Measurements from ENCODE around the gene FIBCD1. TPM values are rescaled to one million over a fixed set of nuclear protein-coding genes. Genes with fewer than 3 reads are reported as not detected.

Gene FIBCD1
- total and polyA plus RNA-seq, 2 of the 8 experiments (the other 6 are each of a cell fraction or from before 2014, with no cell fraction given) = 6.1 to 8.8 TPM

- Histone ChIP-seq H3K14ac (ENCODE audit: insufficient read length) (no peak overlapping the region), H3K27me3 (replicated peaks in 1 of 4; ENCODE audit: control insufficient read depth in 3 of 4, extremely low read depth in 1 of 4, insufficient read depth in 3 of 4, low read length in 3 of 4) (no peaks in the 10 kb centered on the region), H3K4me1 (replicated peaks in 1 of 4; ENCODE audit: control insufficient read depth in 3 of 4, insufficient read depth in 4 of 4, low read length in 3 of 4) (peaks cover 0 to 2% (median 0%) of the 10 kb centered on the region in 4 experiments; a peak in 2 of 7 replicates), H3K9me3 (ENCODE audit: insufficient read depth in 2 of 2, low read depth in 1 of 2, low read length in 1 of 2) (0 out of 4 replicates have a peak, but pooled peaks cover 0 to 5% of the 10 kb centered on the region in 2 experiments), H3K4me3 (ENCODE audit: extremely low read depth in 1 of 4, insufficient read depth in 2 of 4, low read depth in 3 of 4, low read length in 4 of 4) (no peak overlapping the region), H3K18ac (ENCODE audit: extremely low read depth, low read length) (no peak overlapping the region), H2AFZ (ENCODE audit: low read length) (no peak overlapping the region), H2BK5ac (ENCODE audit: low read depth, low read length) (no peak overlapping the region), H2BK15ac (ENCODE audit: low read length) (no peak overlapping the region), H2BK120ac (replicated peaks; ENCODE audit: low read depth, low read length) (no peak overlapping the region), H3K79me1 (ENCODE audit: low read depth, low read length) (no peaks in the 10 kb centered on the region), H3K23ac (ENCODE audit: insufficient read length) (no peak overlapping the region), H3K27ac (ENCODE audit: low read depth, low read length) (no peak overlapping the region), H3K4ac (replicated peaks; ENCODE audit: insufficient read length, low read depth, low read length) (no peak overlapping the region), H2AK5ac (ENCODE audit: low read depth, low read length) (no peak overlapping the region), H3K36me3 (ENCODE audit: control insufficient read depth in 2 of 4, insufficient read depth in 4 of 4, low read length in 3 of 4) (no peaks in the 10 kb centered on the region), H3K23me2 (ENCODE audit: low read depth, low read length) (no peaks in the 10 kb centered on the region), H4K5ac (ENCODE audit: insufficient read length, low read depth, low read length) (no peak overlapping the region), H4K8ac (ENCODE audit: extremely low read depth, insufficient read depth, low read length) (no peak overlapping the region), H3K9ac (replicated peaks in 1 of 4; ENCODE audit: extremely low read depth in 1 of 4, low read depth in 3 of 4, low read length in 3 of 4) (no peak overlapping the region), H4K20me1 (replicated peaks in 1 of 2; ENCODE audit: control insufficient read depth in 1 of 2, insufficient read depth in 2 of 2, low read length in 2 of 2) (no peaks in the 10 kb centered on the region), H3K4me2 (ENCODE audit: insufficient read depth in 1 of 2, low read depth in 2 of 2, low read length in 2 of 2) (no peak overlapping the region), H3K56ac (replicated peaks; ENCODE audit: insufficient read length, low read depth, low read length) (no peak overlapping the region), H3K79me2 (ENCODE audit: control insufficient read depth in 1 of 2, insufficient read depth in 2 of 2, low read length in 2 of 2) (no peaks in the 10 kb centered on the region), H4K91ac (replicated peaks; ENCODE audit: insufficient read length, low read length) (no peak overlapping the region), H2BK12ac (ENCODE audit: low read depth, low read length) (no peak overlapping the region), H2BK20ac (ENCODE audit: low read length) (no peak overlapping the region)
- FAIRE-seq (no peak), DNase-seq (ENCODE audit: low read depth in 1 of 2, low spot score in 2 of 2) (no peak)
- WGBS, 2 experiments (ENCODE audit: extremely low coverage in 1 of 2, insufficient coverage in 1 of 2, insufficient read length in 1 of 2, insufficient replicate concordance in 2 of 2, low coverage in 1 of 2, low lambda C conversion rate in 2 of 2, missing lambda C conversion rate in 1 of 2) = 78% methylated on average over 8 of the region's 8 CpGs; no CpG with 5 or more reads in 1 of the 2 experiments
- ChIA-PET CTCF (ENCODE audit: partially characterized antibody) (interaction anchor here (0.7 to 2.0 kb wide), 4 partner anchors 17 to 315 kb away, joined by 3 to 4 read pairs (median 4); no protein-coding TSS in a partner anchor), POLR2A (ENCODE audit: partially characterized antibody) (no interaction called here)
- TF ChIP-seq ATF3 (IDR thresholded peaks at IDR 0.05; ENCODE audit: insufficient read depth, low read depth, low read length) = no peak
- no peak for TF ChIP-seq ZNF274 (IDR thresholded peaks at IDR 0.05; ENCODE audit: borderline replicate concordance, extremely low read depth, low read length)
- TF ChIP-seq MAFK (IDR thresholded peaks at IDR 0.05; ENCODE audit: low read depth, low read length) = no peak
- no peak for TF ChIP-seq GTF2F1 (IDR thresholded peaks at IDR 0.05; ENCODE audit: borderline replicate concordance, low read depth, low read length)
- TF ChIP-seq SP4 (IDR thresholded peaks at IDR 0.05; ENCODE audit: low read length) = no peak
- TF ChIP-seq POLR2A (IDR thresholded peaks at IDR 0.05; ENCODE audit: control extremely low read depth in 1 of 2, low read depth in 2 of 2, low read length in 2 of 2) = no peak
- no peak for TF ChIP-seq TEAD4 (IDR thresholded peaks at IDR 0.05; ENCODE audit: low read depth, low read length)
- TF ChIP-seq HDAC2 (IDR thresholded peaks at IDR 0.05; ENCODE audit: borderline replicate concordance in 1 of 2, low read depth in 2 of 2, low read length in 2 of 2) = no peak
- TF ChIP-seq SRF (IDR thresholded peaks at IDR 0.05; ENCODE audit: low read depth, low read length) = no peak
- no peak for TF ChIP-seq CTBP2 (IDR thresholded peaks at IDR 0.05; ENCODE audit: borderline replicate concordance, insufficient read depth, insufficient read length, low read length)
- TF ChIP-seq POLR2AphosphoS5 (IDR thresholded peaks at IDR 0.05; ENCODE audit: low read depth, low read length) = no peak
- TF ChIP-seq RFX5 (IDR thresholded peaks at IDR 0.05; ENCODE audit: borderline replicate concordance, low read depth, low read length) = no peak
These were observed 10.4 kb upstream of the FIBCD1 start for GRCh38 chr9:130949188-130950038.
